ENCODE measurements around the gene BATF.

The BATF gene

DNA sequence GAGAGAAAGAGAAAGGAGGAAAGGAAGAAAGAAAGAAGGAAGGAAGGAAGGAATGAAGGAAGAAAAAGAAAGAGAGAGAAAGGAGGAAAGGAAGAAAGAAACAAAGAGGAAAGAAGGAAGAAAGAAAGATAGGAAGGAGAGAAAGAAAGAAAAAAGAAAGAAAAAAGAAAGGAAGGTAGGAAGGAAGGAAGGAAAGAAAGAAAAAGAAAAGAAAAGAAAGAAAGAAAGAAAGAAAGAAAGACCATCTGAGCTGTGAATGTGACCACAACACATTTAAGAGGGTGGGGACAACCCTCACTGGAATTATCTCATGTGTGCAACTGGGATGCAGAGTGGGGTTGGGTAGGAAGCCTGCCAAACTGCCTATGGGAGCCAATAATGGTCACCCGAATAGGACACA is 36.0 kb upstream of the BATF start:
- no peaks in the 10 kb centered on the region for H3K27me3 ChIP-seq (ENCODE audit: insufficient read depth, poor library complexity, severe bottlenecking)
- DNase-seq (ENCODE audit: low read depth in 1 of 2, low spot score in 1 of 2) = no peak
- TF ChIP-seq GABPA (IDR thresholded peaks at IDR 0.05; ENCODE audit: low read depth) (no peak), POLR2AphosphoS5 (IDR thresholded peaks at IDR 0.05; ENCODE audit: low read depth) (no peak), CTCF (IDR thresholded peaks at IDR 0.05; ENCODE audit: insufficient read depth, low read length) (no peak), SPI1 (IDR thresholded peaks at IDR 0.05; ENCODE audit: borderline replicate concordance, low read depth) (no peak)
- TF ChIP-seq, protein P1, sequence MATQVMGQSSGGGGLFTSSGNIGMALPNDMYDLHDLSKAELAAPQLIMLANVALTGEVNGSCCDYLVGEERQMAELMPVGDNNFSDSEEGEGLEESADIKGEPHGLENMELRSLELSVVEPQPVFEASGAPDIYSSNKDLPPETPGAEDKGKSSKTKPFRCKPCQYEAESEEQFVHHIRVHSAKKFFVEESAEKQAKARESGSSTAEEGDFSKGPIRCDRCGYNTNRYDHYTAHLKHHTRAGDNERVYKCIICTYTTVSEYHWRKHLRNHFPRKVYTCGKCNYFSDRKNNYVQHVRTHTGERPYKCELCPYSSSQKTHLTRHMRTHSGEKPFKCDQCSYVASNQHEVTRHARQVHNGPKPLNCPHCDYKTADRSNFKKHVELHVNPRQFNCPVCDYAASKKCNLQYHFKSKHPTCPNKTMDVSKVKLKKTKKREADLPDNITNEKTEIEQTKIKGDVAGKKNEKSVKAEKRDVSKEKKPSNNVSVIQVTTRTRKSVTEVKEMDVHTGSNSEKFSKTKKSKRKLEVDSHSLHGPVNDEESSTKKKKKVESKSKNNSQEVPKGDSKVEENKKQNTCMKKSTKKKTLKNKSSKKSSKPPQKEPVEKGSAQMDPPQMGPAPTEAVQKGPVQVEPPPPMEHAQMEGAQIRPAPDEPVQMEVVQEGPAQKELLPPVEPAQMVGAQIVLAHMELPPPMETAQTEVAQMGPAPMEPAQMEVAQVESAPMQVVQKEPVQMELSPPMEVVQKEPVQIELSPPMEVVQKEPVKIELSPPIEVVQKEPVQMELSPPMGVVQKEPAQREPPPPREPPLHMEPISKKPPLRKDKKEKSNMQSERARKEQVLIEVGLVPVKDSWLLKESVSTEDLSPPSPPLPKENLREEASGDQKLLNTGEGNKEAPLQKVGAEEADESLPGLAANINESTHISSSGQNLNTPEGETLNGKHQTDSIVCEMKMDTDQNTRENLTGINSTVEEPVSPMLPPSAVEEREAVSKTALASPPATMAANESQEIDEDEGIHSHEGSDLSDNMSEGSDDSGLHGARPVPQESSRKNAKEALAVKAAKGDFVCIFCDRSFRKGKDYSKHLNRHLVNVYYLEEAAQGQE (IDR thresholded peaks at IDR 0.05; ENCODE audit: insufficient replicate concordance, low read depth) = no peak
- H3K27ac ChIP-seq (replicated peaks) = no peak overlapping the region
- H3K4me3 ChIP-seq (replicated peaks; ENCODE audit: insufficient read depth, low read length) = no peak overlapping the region

- TF ChIP-seq SPI1 (IDR thresholded peaks at IDR 0.05; ENCODE audit: borderline replicate concordance, low read depth) (no peak), GABPA (IDR thresholded peaks at IDR 0.05; ENCODE audit: low read depth) (no peak), CTCF (IDR thresholded peaks at IDR 0.05; ENCODE audit: insufficient read depth, low read length) (no peak), POLR2AphosphoS5 (IDR thresholded peaks at IDR 0.05; ENCODE audit: low read depth) (no peak)
- TF ChIP-seq, protein P1 (IDR thresholded peaks at IDR 0.05; ENCODE audit: insufficient replicate concordance, low read depth) = no peak
- H3K27ac ChIP-seq (replicated peaks) = no peak overlapping the region
- no peak overlapping the region for H3K4me3 ChIP-seq (replicated peaks; ENCODE audit: insufficient read depth, low read length)
These were observed 35.1 kb upstream of the BATF start for GRCh38 chr14:75487155-75487671.

DNA sequence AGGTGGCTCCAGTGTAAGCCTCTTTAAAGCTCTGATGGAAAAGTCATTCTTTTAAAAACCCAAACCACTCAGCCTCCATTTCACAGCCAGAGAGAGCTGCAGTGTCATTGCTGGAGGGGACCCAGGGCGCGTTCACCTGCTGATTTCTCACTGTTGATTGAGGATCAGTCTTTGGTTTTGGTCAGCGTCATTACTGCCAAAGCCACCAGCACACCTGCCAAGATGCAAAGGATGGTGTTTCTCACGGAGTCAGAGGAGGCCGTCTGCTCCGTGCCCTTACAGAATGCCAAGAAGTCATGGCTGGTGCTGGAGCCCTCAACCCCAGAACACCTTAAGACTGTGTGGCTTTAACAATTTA is 32.8 kb upstream of the BATF start:
- DNase-seq (ENCODE audit: low read depth in 1 of 2, low spot score in 1 of 2) = no peak
- no peak overlapping the region for H3K4me3 ChIP-seq (replicated peaks; ENCODE audit: insufficient read depth, low read length)
- TF ChIP-seq GABPA (IDR thresholded peaks at IDR 0.05; ENCODE audit: low read depth) (no peak), SPI1 (IDR thresholded peaks at IDR 0.05; ENCODE audit: borderline replicate concordance, low read depth) (no peak), POLR2AphosphoS5 (IDR thresholded peaks at IDR 0.05; ENCODE audit: low read depth) (no peak), CTCF (IDR thresholded peaks at IDR 0.05; ENCODE audit: insufficient read depth, low read length) (no peak)
- TF ChIP-seq, protein P1 (IDR thresholded peaks at IDR 0.05; ENCODE audit: insufficient replicate concordance, low read depth) = no peak
- H3K27ac ChIP-seq (replicated peaks) = no peak overlapping the region
- no peaks in the 10 kb centered on the region for H3K27me3 ChIP-seq (ENCODE audit: insufficient read depth, poor library complexity, severe bottlenecking)

More at GRCh38 chr14:75487155-75487671, 35.1 kb upstream of the BATF start:
- DNase-seq (ENCODE audit: low read depth in 1 of 2, low spot score in 1 of 2) = peak in 1 of 2 experiments; percentile 41
- no peaks in the 10 kb centered on the region for H3K27me3 ChIP-seq (ENCODE audit: insufficient read depth, poor library complexity, severe bottlenecking)

Data from HL-60 (cell line).